Neutrophil (primary cell): ENCODE measurements around the gene BAZ1B.
A peak's percentile ranks its signal among the peaks of the same experiment; 100 is the strongest.

Experiments
- H3K27ac ChIP-seq: fragments of 200-600 bp; sonication (generic); 2 replicates; pipeline ENCODE4 v1.5.1; 2016; ENCODE audit warnings: mild to moderate bottlenecking, moderate library complexity
- H3K27me3 ChIP-seq: fragments of 200-600 bp; sonication (generic); 2 replicates; pipeline ENCODE4 v1.6.0; 2016; ENCODE audit warnings: mild to moderate bottlenecking
- H3K36me3 ChIP-seq: fragments of 200-600 bp; sonication (generic); 2 replicates; pipeline ENCODE4 v1.5.1; 2017
- H3K4me1 ChIP-seq, 2 experiments: fragments of 200-600 bp in 1 of 2; sonication (generic) in 1 of 2; 1 replicate in 1 of 2; 2 replicates in 1 of 2; pipeline versions ENCODE4 v1.5.1 to v1.6.1; 2013 to 2016; ENCODE audit warnings: low read depth in 1 of 2, low read length in 1 of 2, mild to moderate bottlenecking in 1 of 2, moderate library complexity in 1 of 2; ENCODE audit not compliant: control insufficient read depth in 1 of 2, insufficient read depth in 1 of 2
- H3K4me3 ChIP-seq, 2 experiments: fragments of 200-600 bp in 1 of 2; sonication (generic) in 1 of 2; 1 replicate in 1 of 2; 2 replicates in 1 of 2; pipeline ENCODE4 v1.5.1; 2013 to 2016; ENCODE audit warnings: low read depth in 1 of 2, low read length in 1 of 2, mild to moderate bottlenecking in 1 of 2, moderate library complexity in 1 of 2
- H3K9me3 ChIP-seq: fragments of 200-600 bp; sonication (generic); 2 replicates; pipeline ENCODE4 v1.5.1; 2016
- CTCF ChIP-seq: fragments of 200-600 bp; sonication (generic); IDR thresholded peaks from 2 replicates; pipeline ENCODE4 v1.5.1; 2016; ENCODE audit warnings: antibody characterized with exemption

Gene BAZ1B

GRCh38 chr7:73436031-73436929, 85.8 kb downstream of the BAZ1B start:
- TF ChIP-seq CTCF, result no peak

GRCh38 chr7:73435471-73436009, 86.6 kb downstream of the BAZ1B start:
- H3K27me3 ChIP-seq, result peaks cover 12% of the 10 kb centered on the region
- TF ChIP-seq CTCF, result no peak
- no peak overlapping the region for H3K27ac ChIP-seq
- no peak overlapping the region for H3K4me3 ChIP-seq
- no peaks in the 10 kb centered on the region for H3K36me3 ChIP-seq
- no peaks in the 10 kb centered on the region for H3K9me3 ChIP-seq
- H3K4me1 ChIP-seq, result peaks cover 7 to 29% of the 10 kb centered on the region in 2 experiments

More at GRCh38 chr7:73436031-73436929, 85.8 kb downstream of the BAZ1B start:
- Histone ChIP-seq H3K36me3 (no peaks in the 10 kb centered on the region), H3K27ac (no peak overlapping the region), H3K9me3 (no peaks in the 10 kb centered on the region), H3K4me3 (no peak overlapping the region), H3K27me3 (peaks cover 12% of the 10 kb centered on the region), H3K4me1 (peaks cover 14 to 31% of the 10 kb centered on the region in 2 experiments)

- Histone ChIP-seq H3K27me3 (peaks cover 12% of the 10 kb centered on the region), H3K36me3 (no peaks in the 10 kb centered on the region), H3K27ac (no peak overlapping the region), H3K9me3 (no peaks in the 10 kb centered on the region), H3K4me1 (peaks cover 7 to 29% of the 10 kb centered on the region in 2 experiments), H3K4me3 (no peak overlapping the region)
- no peak for TF ChIP-seq CTCF
Measured at GRCh38 chr7:73434701-73435069, 87.4 kb downstream of the BAZ1B start.

GRCh38 chr7:73433924-73434700, 88.0 kb downstream of the BAZ1B start:
- TF ChIP-seq CTCF, result no peak
- Histone ChIP-seq H3K36me3 (no peaks in the 10 kb centered on the region), H3K4me3 (peak overlapping the region; percentile 56 to 62), H3K27ac (no peak overlapping the region), H3K27me3 (peaks cover 12% of the 10 kb centered on the region), H3K4me1 (peaks cover 7 to 29% of the 10 kb centered on the region in 2 experiments), H3K9me3 (no peaks in the 10 kb centered on the region)

GRCh38 chr7:73432676-73433075, 89.4 kb downstream of the BAZ1B start:
- Histone ChIP-seq H3K36me3 (no peaks in the 10 kb centered on the region), H3K27ac (no peak overlapping the region), H3K4me1 (peaks cover 7 to 29% of the 10 kb centered on the region in 2 experiments), H3K9me3 (no peaks in the 10 kb centered on the region), H3K4me3 (no peak overlapping the region), H3K27me3 (peaks cover 12% of the 10 kb centered on the region)
- TF ChIP-seq CTCF, result no peak
